Measurements from ENCODE around the gene ARHGAP25. TPM values are rescaled to one million over a fixed set of nuclear protein-coding genes. Genes with fewer than 3 reads are reported as not detected.

ARHGAP25 gene
- polyA plus RNA-seq, 1 experiment = 0.55 TPM

GRCh38 chr2:68717305-68717661 lies 17.3 kb upstream of the ARHGAP25 start:
- POLR2A ChIA-PET = interaction anchor here (0.6 kb wide), 1 partner anchor 69 kb away, joined by 5 read pairs; no protein-coding TSS in a partner anchor
- no peak for DNase-seq (ENCODE audit: low read depth, low spot score)
- Histone ChIP-seq H3K9me3 (ENCODE audit: control insufficient read depth, insufficient read depth, low read length) (no peaks in the 10 kb centered on the region), H3K4me3 (ENCODE audit: low read depth, low read length) (no peak overlapping the region), H3K27ac (ENCODE audit: low read depth, low read length) (no peak overlapping the region), H3K27me3 (ENCODE audit: control insufficient read depth, insufficient read depth, low read length) (no peaks in the 10 kb centered on the region)
- TF ChIP-seq, protein P1, sequence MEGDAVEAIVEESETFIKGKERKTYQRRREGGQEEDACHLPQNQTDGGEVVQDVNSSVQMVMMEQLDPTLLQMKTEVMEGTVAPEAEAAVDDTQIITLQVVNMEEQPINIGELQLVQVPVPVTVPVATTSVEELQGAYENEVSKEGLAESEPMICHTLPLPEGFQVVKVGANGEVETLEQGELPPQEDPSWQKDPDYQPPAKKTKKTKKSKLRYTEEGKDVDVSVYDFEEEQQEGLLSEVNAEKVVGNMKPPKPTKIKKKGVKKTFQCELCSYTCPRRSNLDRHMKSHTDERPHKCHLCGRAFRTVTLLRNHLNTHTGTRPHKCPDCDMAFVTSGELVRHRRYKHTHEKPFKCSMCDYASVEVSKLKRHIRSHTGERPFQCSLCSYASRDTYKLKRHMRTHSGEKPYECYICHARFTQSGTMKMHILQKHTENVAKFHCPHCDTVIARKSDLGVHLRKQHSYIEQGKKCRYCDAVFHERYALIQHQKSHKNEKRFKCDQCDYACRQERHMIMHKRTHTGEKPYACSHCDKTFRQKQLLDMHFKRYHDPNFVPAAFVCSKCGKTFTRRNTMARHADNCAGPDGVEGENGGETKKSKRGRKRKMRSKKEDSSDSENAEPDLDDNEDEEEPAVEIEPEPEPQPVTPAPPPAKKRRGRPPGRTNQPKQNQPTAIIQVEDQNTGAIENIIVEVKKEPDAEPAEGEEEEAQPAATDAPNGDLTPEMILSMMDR (IDR thresholded peaks at IDR 0.05; ENCODE audit: low read depth, low read length) = no peak
- CTCF ChIA-PET = interaction anchor here (1.0 to 3.0 kb wide), 3 partner anchors 8 to 208 kb away, joined by 7 to 16 read pairs (median 10); no protein-coding TSS in a partner anchor

DNA sequence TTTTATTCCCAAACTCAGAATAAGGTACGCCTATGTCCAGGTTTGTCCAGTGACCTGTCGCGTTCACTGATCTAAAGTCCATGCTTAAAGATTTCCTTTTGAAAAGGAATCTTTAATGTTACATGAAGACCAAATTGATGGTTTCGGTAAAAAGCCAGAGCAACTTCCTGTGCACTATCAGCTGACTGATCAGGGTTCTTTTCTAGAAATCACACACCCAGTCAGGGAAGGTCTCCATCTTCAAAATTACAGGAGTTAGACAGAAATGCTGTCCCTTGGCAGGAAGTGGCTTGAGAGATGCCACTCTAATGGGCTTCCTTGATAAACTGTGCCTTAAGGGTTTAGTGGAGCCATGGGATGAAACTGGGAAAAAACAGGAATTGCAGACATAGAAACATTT lies 14.7 kb upstream of the ARHGAP25 start:
- H3K9me3 ChIP-seq (ENCODE audit: control insufficient read depth, insufficient read depth, low read length) = no peaks in the 10 kb centered on the region
- ChIA-PET POLR2A (no interaction called here), CTCF (interaction anchor here (3.0 to 4.0 kb wide), 2 partner anchors 10 to 32 kb away, joined by 7 to 20 read pairs; no protein-coding TSS in a partner anchor)
- no peaks in the 10 kb centered on the region for H3K27me3 ChIP-seq (ENCODE audit: control insufficient read depth, insufficient read depth, low read length)
- TF ChIP-seq, protein P1 (IDR thresholded peaks at IDR 0.05; ENCODE audit: low read depth, low read length) = no peak
- no peak overlapping the region for H3K27ac ChIP-seq (ENCODE audit: low read depth, low read length)
- no peak overlapping the region for H3K4me3 ChIP-seq (ENCODE audit: low read depth, low read length)
- DNase-seq (ENCODE audit: low read depth, low spot score) = no peak

DNA sequence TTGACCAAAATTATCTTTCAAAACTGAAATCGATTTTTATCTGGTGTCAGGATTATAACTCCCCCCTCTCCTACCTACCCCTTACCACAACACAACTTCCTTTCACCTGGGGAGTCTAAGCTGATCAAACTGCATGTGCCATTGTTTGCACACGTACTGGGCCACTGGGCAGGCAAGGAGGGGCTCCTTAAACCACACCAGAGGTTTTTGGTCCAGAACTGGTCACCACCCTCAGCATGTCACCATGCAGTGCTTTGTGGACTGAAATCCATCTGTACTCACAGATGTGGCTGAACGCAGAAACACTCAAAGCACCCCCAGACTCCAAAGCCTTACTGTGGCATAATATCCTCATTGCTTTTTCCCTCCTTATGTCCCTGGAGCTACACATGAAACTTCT lies 13.9 kb upstream of the ARHGAP25 start:
- no peaks in the 10 kb centered on the region for H3K9me3 ChIP-seq (ENCODE audit: control insufficient read depth, insufficient read depth, low read length)
- no peak overlapping the region for H3K27ac ChIP-seq (ENCODE audit: low read depth, low read length)
- no peak for DNase-seq (ENCODE audit: low read depth, low spot score)
- no peaks in the 10 kb centered on the region for H3K27me3 ChIP-seq (ENCODE audit: control insufficient read depth, insufficient read depth, low read length)
- ChIA-PET CTCF (interaction anchor here (1.0 to 4.0 kb wide), 2 partner anchors 11 to 31 kb away, joined by 4 to 20 read pairs; no protein-coding TSS in a partner anchor), POLR2A (no interaction called here)
- no peak overlapping the region for H3K4me3 ChIP-seq (ENCODE audit: low read depth, low read length)
- TF ChIP-seq, protein P1 (IDR thresholded peaks at IDR 0.05; ENCODE audit: low read depth, low read length) = no peak

DNA sequence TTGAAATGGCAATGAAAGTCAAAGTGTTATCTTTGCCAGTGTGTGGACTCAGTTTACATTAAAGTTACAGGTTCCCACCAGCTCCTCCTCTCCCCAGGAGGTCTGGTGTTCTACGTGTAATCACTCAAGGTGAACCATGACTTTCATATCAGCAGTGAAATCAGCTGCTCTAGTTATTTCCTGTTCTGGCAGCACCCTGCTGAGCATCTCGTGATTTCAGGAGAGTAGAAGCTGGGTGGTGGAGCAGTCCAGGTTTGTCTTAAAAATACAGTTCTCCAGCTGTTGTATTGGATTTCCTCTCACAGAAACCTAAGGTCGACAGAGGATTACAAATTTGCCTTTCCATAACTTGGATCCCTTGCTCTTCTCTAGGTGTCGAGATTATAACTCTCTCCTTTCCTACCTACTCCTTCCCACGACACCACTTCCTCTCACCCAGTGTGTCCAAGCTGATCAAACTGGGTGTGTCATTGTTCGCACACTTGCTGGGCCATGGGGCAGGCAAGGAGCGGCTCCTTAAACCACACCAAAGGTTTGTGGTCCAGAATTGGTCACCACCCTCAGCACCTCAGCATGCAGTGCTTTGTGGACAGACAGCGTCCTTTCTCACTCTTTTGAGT lies 13.0 kb upstream of the ARHGAP25 start:
- TF ChIP-seq, protein P1 (IDR thresholded peaks at IDR 0.05; ENCODE audit: low read depth, low read length) = no peak
- Histone ChIP-seq H3K4me3 (ENCODE audit: low read depth, low read length) (no peak overlapping the region), H3K27me3 (ENCODE audit: control insufficient read depth, insufficient read depth, low read length) (no peaks in the 10 kb centered on the region), H3K27ac (ENCODE audit: low read depth, low read length) (no peak overlapping the region), H3K9me3 (ENCODE audit: control insufficient read depth, insufficient read depth, low read length) (no peaks in the 10 kb centered on the region)
- POLR2A ChIA-PET = interaction anchor here (0.6 kb wide), 1 partner anchor 1303 kb away, joined by 7 read pairs; no protein-coding TSS in a partner anchor
- CTCF ChIA-PET = interaction anchor here (1.0 to 4.0 kb wide), 4 partner anchors 12 to 255 kb away, joined by 4 to 20 read pairs (median 8); partner anchors contain the start of gene FBXO48
- no peak for DNase-seq (ENCODE audit: low read depth, low spot score)

- Histone ChIP-seq H3K27ac (ENCODE audit: low read depth, low read length) (no peak overlapping the region), H3K4me3 (ENCODE audit: low read depth, low read length) (no peak overlapping the region), H3K9me3 (ENCODE audit: control insufficient read depth, insufficient read depth, low read length) (no peaks in the 10 kb centered on the region), H3K27me3 (ENCODE audit: control insufficient read depth, insufficient read depth, low read length) (no peaks in the 10 kb centered on the region)
- DNase-seq (ENCODE audit: low read depth, low spot score) = no peak
- CTCF ChIA-PET = interaction anchor here (0.6 to 4.0 kb wide), 4 partner anchors 13 to 256 kb away, joined by 3 to 20 read pairs (median 8); partner anchors contain the start of gene FBXO48
- TF ChIP-seq, protein P1 (IDR thresholded peaks at IDR 0.05; ENCODE audit: low read depth, low read length) = peak; percentile 21; the same call in 1 of the 2 replicates
- POLR2A ChIA-PET = no interaction called here
Measured at GRCh38 chr2:68722712-68723111, 11.9 kb upstream of the ARHGAP25 start.

All from AG04450 (cell line).